GM12873 (cell line): ENCODE measurements around the gene ABCC1.

ENCODE experiments used
- TF ChIP-seq, protein P1 (sequence below): IDR thresholded peaks from 2 replicates; pipeline ENCODE4 v1.5.1; 2012; ENCODE audit warnings: low read depth, mild to moderate bottlenecking, moderate library complexity, low read length, control low read depth; ENCODE audit not compliant: insufficient read depth; ENCODE audit errors: missing control alignments

ABCC1 gene

DNA sequence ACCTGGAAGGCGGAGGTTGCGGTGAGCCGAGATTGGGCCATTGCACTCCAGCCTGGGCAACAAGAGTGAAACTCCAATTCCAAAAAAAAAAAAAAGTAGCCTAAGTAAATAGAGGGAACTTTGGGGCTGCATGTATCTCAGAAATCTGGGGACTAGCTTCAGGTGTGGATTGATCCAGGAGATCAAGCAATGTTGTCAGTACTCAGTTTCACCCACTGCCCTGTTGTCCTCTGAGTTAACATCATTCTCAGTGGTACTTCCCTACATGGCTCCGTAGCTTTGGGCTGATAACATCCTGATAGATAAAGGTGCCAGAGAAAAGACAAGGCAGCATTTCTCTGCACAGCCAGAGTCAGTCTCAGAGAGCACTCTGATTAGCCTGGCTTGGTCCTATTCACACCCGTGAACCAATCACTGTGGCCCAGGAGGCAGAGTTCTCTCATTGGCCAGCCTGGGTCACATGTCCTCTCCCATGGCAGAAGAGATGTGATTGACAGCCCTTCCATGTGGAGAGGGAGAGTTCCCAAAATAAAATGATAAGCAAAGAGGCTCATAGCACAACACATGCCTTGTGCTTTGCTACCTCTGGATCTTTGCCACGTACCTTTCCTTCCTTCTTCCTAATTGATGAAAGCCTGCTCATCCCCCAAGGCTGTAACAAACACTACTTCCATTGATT lies 99.6 kb downstream of the ABCC1 start:
- TF ChIP-seq, protein P1, sequence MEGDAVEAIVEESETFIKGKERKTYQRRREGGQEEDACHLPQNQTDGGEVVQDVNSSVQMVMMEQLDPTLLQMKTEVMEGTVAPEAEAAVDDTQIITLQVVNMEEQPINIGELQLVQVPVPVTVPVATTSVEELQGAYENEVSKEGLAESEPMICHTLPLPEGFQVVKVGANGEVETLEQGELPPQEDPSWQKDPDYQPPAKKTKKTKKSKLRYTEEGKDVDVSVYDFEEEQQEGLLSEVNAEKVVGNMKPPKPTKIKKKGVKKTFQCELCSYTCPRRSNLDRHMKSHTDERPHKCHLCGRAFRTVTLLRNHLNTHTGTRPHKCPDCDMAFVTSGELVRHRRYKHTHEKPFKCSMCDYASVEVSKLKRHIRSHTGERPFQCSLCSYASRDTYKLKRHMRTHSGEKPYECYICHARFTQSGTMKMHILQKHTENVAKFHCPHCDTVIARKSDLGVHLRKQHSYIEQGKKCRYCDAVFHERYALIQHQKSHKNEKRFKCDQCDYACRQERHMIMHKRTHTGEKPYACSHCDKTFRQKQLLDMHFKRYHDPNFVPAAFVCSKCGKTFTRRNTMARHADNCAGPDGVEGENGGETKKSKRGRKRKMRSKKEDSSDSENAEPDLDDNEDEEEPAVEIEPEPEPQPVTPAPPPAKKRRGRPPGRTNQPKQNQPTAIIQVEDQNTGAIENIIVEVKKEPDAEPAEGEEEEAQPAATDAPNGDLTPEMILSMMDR: no peak

DNA sequence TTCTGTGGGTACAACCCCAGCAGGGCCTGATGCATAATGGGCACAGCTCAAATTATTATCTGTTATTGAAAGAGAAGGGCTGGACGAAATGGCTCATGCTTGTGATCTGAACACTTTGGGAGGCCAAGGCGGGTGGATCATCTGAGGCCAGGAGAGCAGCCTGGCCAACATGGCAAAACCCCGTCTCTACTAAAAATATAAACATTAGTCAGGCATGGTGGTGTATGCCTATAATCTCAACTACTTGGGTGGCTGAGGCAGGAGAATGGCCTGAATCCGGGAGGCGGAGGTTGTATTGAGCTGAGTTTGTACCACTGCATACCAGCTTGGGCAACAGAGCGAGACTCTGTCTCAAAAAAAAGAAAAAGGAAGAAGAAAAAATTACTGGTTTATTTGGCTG lies 100.7 kb downstream of the ABCC1 start:
- TF ChIP-seq, protein P1: no peak

DNA sequence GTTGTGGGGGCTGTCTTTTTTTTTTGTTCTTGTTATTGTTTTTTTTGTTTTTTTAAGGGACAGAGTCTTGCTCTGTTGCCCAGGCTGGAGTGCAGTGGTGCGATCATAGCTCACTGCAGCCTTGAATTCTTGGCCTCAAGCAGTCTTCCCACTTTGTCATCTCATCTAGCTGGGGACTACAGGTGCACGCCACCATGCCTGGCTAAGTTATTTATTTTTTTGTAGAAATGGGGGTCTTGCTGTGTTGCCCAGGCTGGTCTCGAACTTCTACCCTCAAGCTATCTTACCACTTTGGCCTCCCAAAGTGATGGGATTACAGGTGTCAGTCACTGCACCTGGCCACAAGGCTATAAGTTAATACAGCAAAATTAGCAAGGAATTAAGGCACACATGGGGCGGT lies 101.7 kb downstream of the ABCC1 start:
- TF ChIP-seq, protein P1: no peak

DNA sequence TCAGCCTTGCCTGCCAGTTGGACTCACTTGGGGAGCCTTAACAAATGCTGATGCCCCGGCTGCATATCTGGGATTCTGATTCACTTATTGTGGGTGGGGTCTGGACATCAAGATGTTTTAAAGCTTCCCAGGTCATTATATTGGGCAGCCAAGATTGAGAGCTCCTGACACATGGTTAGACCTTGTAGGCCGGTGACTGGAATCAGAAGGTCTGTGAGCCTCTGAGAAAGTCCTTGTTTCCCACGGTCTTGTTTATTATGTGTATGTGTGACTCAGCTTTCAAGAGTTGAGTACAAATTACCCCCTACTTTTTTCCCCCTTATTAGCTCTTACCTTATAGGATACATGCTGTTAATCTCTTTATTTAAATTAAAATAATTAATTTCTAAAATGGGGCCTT lies 103.5 kb downstream of the ABCC1 start:
- TF ChIP-seq, protein P1: no peak

DNA sequence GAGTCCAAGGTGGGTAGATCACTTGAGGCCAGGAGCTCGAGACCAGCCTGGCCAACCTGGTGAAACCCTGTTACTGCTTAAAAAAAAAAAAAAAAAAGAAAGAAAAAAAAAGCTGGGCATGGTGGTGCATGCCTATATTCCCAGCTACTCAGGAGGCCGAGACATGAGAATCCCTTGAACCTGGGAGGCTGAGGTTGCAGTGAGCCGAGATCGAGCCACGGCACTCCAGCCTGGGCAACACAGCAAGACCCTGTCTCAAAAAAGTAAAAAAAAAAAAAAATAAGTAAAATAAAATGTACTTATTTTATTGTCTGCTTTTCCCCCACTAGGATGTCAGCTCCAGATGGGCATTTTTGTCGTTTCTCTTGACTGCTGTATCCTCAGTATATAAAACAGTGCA lies 107.7 kb downstream of the ABCC1 start:
- TF ChIP-seq, protein P1: no peak

DNA sequence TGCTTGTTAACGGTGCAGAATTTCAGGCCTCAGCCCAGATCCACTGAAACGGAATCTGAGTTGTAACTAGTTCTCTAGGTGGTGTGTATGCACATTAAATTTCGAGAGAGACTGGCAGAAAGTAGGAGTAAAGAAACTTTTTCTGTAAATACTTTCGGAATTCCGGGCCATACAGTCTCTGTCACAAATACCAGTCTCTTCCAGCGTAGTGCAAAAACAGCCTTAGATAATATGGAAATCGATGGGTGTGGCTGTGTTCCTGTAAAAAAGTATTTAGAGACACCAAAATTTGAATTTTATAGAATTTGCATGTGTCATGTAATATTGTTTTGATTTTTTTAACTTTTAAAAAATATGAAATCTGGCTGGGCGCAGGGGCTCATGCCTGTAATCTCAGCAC lies 109.7 kb downstream of the ABCC1 start:
- TF ChIP-seq, protein P1: no peak

DNA sequence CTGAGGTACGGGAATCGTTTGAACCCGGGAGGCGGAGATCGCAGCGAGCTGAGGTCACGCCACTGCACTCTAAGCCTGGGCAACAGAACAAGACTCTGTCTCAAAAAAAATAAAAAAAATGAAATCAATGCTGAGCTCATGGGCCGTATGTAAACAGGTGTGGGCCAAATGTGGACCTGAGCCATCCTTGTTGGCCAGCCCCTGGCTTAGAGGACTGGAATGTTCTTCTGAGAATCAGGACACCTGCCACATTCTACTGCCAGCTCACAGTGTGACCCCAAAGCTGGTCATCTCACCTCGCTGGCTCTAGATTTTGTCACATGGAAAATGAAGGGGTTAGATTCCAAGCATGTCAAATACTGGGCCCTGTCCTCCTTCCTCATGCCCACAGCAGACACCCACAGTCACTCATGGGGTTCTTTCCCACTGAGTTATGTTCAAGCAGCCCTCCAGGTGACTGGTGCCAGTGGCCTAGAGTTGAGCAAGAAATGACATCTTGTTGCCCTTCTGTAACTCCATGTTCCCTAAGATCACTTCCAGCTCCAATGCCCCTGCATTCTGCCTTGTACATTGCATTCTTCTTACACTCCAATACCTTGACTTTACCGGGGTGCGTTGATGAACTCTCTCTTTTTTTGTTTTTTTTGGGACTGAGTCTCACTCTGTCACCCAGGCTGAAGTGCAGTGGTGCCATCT lies 110.6 kb downstream of the ABCC1 start:
- TF ChIP-seq, protein P1: no peak
